Loucy (cell line): ENCODE data around the gene ACOT11.

Experiments
- EZH2phosphoT487 ChIP-seq: fragments of 200-600 bp; IDR thresholded peaks from 2 replicates; pipeline ENCODE4 v1.6.1; 2018; ENCODE audit warnings: antibody characterized with exemption, mild to moderate bottlenecking, moderate library complexity, borderline replicate concordance
- TF ChIP-seq, protein P1 (sequence below): fragments of 200-600 bp; sonication (generic); conservative IDR thresholded peaks from 2 replicates; pipeline ENCODE4 v1.5.1; 2014; ENCODE audit warnings: mild to moderate bottlenecking, antibody characterized with exemption, low read length

DNA sequence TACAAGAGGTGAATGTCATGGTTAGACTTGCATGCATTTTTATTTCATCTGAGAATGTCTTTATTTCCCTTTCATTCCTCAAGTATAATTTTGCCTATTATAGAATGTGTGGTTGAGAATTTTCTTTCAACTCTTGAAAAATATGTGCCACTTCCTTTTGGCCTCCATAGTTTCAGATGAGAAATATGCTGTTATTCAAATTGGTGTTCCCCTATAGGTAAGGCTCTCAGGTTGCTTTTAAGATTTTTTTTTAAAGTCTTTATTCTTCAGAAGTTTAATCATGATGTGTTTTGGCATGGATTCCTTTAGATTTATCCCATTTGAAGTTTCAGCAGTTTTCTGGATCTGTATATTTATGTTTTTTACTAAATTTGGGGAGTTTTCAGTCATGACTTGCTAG lies 95.7 kb downstream of the ACOT11 start:
- TF ChIP-seq, protein P1, sequence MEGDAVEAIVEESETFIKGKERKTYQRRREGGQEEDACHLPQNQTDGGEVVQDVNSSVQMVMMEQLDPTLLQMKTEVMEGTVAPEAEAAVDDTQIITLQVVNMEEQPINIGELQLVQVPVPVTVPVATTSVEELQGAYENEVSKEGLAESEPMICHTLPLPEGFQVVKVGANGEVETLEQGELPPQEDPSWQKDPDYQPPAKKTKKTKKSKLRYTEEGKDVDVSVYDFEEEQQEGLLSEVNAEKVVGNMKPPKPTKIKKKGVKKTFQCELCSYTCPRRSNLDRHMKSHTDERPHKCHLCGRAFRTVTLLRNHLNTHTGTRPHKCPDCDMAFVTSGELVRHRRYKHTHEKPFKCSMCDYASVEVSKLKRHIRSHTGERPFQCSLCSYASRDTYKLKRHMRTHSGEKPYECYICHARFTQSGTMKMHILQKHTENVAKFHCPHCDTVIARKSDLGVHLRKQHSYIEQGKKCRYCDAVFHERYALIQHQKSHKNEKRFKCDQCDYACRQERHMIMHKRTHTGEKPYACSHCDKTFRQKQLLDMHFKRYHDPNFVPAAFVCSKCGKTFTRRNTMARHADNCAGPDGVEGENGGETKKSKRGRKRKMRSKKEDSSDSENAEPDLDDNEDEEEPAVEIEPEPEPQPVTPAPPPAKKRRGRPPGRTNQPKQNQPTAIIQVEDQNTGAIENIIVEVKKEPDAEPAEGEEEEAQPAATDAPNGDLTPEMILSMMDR: no peak
- TF ChIP-seq EZH2phosphoT487: no peak
